Measurements from ENCODE around the gene AATF.

- no peak for TF ChIP-seq CTCF (IDR thresholded peaks at IDR 0.05)
- TF ChIP-seq POLR2A (IDR thresholded peaks at IDR 0.05) = no peak
Observed at GRCh38 chr17:36936455-36937000, 12.2 kb upstream of the AATF start.

All from adrenal gland (tissue), 5 donors.